GM21390 (cell line): ENCODE data around the gene PLEKHH3.

Experiments used
- ATAC-seq: cut with Tn5 transposase; IDR thresholded peaks from one replicate; pipeline ENCODE4 v1.9.1; 2021; ENCODE audit not compliant: unreplicated experiment

The PLEKHH3 gene

DNA sequence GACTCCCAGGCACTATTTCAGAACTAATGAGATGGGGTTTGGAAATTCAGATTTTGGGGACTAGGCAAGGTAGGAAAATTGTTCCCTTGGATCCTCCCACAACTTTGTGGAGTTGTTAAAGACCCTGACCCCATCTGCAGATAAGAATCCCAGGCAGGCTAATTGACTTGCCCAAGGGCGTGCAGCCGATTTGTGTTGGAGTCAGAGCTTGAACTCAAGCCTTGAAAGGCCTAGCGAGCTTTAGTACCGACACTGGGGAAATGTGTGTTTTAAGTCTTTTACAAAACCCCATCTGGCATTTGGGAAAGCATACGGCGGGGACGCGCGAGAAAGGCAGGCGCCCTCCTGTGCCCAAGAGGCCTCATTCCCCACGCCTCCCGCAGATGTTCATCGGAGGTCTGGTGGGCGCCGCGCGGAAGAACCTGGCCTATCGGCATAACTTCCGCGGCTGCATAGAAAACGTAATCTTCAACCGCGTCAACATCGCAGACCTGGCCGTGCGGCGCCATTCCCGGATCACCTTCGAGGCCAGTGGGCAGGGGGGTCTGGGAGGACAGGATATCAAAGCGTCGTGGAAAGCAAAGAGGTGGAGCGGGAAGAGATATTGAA is 9.8 kb upstream of the PLEKHH3 start:
- no peak for ATAC-seq

DNA sequence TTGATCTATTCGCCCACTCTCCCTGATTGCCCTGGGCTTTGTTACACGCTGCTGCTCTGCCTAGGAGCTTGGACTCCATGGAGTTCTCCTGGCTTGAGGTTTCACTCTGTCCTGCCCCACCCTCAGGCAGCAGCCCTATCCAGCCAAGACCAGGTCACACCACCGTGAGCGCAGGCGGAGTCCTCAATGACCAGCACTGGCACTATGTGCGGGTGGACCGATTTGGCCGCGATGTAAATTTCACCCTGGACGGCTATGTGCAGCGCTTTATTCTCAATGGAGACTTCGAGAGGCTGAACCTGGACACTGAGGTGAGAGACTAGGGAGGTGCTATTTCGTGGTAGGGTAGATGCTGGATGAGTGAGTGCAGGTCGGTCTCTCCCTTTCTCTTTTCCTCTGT is 9.0 kb upstream of the PLEKHH3 start:
- ATAC-seq: no peak

DNA sequence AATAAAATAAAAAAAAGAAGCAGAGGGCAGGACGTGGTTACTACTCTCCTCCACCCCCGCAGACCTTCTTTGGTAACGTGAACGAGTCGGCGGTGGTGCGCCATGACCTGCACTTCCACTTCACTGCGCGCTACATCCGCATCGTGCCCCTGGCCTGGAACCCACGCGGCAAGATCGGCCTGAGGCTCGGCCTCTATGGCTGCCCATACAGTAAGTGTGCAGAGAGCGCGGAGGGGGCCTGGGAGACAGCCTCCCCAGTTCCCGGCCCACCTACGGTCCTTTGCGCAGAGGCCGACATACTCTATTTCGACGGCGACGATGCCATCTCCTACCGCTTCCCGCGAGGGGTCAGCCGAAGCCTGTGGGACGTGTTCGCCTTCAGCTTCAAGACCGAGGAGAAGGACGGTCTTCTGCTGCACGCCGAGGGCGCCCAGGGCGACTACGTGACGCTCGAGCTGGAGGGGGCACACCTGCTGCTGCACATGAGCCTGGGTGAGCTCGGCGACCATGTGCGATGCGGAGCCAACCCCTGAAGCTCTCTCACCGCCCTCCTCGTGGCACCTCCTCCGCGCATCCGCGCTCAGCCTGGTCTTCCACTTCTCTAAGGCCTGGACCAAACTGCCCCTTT is 8.2 kb upstream of the PLEKHH3 start:
- no peak for ATAC-seq

DNA sequence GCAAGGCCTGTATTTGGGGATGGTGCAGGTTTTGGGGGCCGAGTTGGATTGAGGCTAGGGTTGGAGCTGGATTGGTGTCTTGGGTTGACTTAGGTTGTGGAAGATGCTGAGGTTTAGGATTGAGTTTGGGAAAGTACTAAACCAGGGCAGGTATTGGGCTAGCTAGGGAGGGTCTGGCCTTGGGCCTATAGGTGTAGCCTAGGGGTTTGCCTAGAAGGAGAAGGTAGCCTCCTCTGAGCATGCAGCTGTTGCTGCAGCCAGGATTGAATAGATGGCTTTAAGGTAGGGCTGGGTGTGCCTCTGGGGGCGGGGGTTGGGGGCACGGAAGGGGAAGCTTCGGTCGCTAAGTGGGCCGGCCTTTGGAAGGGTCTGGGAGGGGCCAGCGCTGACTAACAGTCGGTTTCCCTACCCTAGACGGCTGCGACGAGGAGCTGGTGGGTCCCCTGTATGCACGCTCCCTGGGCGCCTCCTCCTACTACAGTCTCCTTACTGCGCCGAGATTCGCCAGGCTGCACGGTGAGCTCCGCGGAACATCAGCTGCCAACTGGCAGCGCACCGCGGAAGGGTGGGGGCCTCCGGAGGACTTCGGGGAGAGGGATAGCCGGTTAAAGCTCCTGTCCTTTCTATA is 6.7 kb upstream of the PLEKHH3 start:
- ATAC-seq: no peak

DNA sequence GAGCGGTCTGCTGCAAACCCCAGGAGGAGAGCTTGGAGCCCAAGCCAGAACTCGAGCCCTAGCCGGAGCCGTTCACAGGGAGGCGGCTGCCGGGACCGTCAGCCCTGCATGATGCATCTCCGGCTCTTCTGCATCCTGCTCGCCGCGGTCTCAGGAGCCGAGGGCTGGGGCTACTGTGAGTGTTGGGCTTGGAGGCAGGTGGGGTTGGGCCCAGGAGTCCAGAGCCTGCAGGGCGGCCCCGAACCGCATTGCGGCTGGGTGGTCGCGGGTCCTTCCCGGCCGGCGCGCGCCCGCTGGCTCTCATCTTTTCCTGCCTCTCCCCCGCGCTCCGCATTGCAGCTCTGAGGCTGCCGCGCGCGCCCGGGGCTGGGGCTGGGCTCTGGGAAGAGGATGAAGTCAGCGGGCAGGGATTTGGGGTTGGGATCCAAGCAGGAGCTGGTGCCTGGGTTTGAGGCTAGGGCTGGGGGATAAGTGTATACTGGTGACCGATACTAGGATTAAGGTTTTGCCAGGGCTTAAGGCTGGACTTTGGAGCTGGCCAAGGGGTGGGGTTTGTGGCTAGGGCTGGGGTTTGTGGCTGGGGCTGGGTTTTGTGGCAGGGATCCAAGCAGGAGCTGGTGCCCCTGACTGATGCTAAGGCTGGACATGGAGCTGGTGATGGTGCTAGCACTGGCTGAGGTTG is 6.1 kb upstream of the PLEKHH3 start:
- no peak for ATAC-seq

DNA sequence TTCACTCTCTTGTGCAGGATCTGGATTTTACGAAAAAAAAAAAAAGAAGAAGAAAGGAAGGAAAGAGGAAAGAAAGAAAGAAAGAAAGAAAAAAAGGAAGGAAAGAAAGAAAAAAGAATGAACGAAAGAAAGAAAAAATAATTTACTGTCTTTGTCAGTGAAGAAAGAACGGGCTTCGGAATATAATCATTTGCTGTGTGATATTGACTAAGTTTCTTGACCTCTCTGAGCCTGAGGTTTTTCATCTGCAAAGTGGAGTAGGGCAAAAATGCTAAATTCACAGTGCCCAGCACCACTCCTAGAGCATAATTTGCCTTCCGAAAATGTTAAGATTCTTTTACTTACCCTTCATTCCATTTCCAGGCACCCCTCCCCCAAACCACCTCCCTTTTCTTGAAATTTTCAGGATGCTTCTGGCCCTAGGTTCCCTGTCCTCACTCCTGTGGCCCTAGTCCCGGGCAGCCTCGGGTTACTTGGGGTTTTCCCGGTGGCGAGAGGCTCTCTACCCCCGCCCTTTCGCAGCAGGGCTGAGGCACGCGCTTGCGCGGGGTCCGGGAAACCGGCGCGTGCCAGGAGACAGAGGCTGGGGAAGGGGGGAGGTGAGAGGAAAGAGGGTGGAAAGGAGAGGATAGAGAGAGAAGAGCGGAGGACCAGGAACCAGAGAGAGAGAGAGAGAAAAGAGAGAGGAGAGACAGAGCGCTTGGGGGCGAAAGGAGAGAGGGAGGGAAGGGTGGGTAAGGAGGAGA is 5.4 kb upstream of the PLEKHH3 start, which contains the start of gene CNTNAP1:
TSS of gene CNTNAP1 (plus strand) at position 556 of the 746 bp plus-strand sequence. CDS start 299 bp downstream, outside the sequence.
- ATAC-seq: no peak

DNA sequence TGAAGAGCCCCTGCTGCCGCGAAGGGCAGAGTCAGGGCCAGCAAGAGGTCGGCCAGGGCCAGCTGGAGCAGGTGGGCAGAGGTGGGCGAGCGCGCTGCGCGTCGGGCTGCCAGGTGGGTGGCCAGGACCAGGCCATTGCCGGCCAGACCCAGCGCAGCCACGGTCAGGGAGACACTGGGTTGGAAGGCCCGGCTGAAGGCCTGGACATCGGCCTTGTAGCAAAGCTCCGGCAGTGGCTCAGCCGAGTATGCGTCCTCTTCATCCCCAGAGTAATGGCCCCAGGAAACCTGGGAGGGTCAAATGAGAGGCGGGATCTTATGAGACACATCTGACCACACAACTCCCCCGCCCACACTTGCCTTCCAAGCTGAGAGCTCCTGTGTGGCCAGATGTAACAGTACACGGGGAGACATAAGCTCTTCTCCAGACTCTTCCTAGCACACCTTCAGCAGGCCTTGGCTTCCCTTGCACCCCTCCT is 3.6 kb upstream of the PLEKHH3 start:
- no peak for ATAC-seq

DNA sequence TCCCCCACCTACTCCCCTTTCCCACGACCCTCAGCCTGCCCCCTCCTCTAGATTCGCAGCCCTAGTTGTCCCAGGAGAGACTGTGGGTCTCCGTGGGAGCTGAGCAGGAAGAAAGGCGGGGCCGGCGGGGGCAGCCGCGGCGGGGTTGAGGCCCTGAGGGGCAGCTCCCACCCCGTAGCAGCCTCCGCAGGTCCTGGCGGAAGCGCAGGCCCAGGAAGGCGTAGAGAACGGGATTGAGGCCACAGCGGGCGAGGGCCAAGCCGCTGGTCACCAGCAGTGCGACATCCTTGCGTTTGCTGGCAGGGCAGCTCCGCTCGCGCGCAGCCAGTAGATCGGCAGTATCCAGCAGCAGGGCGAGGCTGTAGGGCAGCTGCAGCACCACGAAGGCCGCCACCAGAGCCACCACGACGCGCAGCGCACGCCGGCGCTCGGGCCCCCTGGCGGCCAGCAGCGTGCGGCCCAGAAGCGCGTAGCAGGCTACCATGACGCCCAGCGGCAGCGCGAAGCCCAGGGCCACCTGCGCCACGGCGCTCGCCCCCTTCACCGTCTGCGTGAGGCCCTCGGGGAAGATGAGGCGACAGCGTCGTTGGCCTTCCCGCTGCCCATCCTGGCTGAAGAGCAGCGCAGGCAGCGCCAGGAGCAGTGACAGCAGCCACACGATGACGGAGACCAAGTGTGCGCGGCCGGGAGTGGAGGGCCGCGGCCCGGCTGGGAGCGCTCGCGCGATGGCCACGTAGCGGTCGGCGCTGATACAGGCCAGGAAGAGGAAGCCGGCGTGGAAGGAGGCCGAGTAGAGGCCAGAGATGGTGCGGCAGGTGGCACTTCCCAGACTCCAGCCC is 2.9 kb upstream of the PLEKHH3 start:
- no peak for ATAC-seq

DNA sequence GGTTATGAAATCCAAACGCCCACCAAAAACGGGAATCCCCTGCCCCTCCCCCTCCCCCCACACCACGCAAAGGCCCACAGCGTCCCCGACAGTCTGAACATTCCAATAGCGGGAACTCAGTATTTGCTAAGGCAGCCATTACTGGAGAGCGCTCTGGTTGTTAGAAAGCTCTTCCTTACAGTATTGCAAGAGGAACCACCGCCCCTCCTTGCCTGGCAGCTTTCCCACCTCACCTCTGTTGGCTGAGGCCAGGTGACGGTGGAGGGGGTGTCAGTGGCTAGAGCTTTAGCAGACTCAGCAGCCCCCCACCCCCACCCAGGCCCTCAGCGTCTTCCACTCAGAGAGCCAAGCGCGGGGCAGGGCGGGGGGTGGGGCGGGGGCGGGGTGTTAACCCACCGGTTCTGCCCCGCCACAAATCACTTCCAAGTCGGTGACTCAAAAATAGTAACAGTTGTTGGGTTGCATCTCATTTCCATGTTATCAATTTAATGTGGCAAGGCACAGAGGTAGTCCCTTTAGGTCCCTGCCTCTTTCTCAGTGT is 2.2 kb upstream of the PLEKHH3 start:
- no peak for ATAC-seq

DNA sequence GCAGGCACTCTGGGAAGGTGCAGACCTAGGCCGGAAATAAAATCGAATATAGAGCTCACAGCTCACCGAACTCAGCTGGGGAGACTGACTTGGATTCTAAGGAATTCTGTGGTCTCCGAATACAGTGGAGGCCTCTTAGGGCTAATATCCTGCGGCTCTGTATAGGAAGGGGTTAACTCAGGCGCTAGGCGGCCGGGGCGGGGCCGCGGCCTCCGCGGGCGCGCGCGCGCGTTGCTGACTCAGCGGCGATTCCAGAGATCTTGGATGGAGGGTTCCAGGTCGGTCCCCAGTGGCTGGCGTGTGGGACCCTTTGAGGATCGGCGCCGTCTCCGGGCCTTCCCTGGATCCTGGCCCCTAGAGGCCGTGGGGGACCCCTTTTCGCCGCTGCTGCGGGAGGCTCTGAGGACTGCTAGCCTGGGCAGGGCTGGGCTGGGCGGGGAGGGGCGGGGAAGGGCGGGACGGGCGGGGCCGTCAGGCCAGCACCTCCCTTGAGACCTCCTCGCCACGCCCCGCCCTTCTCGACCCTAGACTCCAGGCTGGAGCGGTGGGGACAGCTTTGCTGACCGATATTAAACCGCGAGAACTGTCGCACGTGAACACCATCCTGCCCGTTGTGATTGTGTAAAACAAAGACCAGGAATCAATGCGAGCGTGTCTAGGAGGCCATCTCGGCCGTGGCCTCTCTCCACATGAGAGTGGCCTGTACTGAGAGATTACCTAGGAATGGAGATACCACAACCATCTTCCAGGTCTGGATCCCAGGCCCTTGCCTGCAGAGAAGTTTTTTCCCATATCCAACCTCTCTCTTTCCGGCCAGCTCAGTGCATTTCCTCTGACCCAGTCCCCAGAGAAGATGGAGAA is 1.4 kb upstream of the PLEKHH3 start:
- ATAC-seq: peak; percentile 25

DNA sequence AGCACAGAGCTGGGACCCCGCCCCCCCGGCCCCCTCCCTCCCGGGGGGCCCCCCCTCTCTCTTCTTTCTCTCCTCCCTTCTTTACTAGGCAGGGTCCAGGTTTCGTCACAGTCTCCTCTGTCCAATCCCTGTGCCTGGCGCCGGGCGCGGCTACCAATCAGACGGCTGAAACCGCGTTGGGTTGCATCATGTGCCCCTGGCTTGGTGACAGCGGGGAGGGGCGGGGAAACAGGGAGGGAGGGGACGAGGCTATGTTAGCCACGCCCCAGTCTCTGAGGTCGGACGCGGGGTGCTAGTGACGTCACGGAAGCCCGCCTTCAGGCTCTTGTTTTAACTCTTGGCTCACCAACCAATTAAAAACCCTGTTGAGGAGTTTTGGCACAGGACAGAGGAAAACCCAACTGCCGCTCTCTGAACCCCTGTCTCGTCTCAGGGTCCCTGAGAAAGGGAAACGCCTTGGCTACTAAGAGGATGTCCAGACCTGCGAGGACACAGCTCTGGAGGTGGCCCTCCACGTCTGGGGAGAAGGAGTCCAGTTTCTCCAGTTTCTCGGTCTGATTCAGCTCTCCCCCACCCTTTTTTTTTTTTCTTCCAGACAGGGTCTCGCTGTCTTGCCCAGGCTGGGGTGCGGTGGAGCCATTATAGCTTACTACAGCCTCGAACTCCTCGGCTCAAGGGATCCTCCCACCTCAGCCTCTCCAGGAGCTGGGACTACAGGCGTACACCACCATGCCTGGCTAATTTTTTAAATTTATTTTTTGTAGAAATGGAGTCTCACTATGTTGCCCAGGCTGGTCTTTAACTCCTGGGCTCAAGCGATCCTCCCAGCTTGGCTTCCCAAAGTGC is 441 bp upstream of the PLEKHH3 start:
- ATAC-seq: peak; percentile 55

DNA sequence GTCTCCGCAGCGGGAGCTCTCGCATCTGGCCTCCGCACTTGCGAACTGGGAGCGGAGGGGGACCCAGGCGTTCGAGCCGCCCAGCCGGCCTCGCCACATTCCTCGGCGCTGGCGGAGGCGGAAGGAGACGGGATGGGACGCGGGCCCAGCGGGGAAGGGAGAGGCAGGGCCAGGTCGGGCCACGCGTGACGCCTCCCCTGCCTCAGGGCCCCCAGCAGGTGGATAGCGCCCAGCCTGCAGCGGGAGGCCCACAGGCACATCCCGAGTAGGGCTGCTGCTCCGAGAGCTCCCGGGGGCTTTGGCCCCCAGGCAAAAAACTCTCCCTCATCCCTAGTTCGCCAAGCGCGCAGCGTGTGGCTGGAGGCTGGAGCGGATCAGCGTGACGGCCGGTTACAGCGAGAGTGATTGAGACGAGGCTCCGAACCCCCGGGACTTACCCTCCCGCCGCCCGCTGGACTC is 800 bp downstream of the PLEKHH3 start:
- ATAC-seq: no peak

DNA sequence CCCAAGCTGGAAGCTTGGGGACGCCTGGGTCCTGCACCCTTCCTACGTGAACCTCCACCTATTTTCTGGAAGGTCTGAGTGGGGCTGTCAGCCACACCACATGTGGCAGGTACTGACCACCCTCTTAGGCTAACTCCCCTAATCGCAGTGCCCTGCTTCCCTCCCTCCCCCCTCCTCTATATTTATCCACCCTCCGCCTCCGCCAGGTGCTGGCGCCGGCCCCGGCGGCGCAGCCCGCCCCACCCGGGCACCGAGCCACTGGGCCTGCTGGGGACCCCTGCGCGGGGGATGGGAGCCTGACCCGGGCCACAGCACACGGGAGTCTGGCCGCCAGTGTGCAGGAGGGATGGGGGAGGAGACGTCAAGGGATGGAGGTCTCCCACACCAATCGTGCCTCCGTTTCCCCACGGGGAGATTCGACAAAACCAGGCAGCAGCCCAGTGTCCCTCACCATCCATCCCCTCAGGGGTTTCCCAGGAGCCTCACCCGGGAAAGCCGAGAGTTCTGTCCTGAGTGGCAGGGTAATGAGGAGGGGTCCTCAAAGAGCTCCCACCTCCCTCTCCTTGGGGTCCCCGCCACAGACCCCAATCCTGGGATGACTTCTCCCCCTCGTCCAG is 1.3 kb downstream of the PLEKHH3 start:
- ATAC-seq: no peak

DNA sequence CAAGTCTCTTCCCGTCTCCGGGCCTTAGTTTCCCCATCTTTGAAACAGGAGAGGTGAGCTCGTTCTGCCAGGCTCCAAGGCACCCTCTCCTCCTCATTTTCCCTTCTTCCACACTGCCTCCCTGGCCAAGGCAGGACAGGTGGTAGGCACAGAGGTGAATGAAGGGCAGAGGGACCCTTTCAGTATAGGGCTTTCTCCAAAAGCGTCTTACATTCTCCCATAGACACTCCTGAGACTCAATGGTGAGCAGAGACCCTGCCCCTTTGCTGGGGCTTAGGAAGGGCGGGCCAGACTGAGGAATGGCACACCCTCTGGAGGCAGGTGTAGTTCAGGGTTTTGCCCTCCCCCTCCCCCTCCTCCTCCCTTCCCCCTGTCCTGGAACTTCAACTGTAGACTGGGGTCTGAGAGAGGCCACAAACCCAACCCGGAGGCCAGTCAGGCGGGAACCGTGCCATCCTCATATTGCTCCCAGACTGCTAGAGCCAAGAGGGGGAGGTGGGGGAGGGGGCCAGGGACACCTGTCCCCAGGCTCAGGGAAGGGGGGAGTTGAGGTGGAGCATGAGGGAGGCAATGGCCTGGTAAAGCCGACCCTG is 1.9 kb downstream of the PLEKHH3 start:
- no peak for ATAC-seq

DNA sequence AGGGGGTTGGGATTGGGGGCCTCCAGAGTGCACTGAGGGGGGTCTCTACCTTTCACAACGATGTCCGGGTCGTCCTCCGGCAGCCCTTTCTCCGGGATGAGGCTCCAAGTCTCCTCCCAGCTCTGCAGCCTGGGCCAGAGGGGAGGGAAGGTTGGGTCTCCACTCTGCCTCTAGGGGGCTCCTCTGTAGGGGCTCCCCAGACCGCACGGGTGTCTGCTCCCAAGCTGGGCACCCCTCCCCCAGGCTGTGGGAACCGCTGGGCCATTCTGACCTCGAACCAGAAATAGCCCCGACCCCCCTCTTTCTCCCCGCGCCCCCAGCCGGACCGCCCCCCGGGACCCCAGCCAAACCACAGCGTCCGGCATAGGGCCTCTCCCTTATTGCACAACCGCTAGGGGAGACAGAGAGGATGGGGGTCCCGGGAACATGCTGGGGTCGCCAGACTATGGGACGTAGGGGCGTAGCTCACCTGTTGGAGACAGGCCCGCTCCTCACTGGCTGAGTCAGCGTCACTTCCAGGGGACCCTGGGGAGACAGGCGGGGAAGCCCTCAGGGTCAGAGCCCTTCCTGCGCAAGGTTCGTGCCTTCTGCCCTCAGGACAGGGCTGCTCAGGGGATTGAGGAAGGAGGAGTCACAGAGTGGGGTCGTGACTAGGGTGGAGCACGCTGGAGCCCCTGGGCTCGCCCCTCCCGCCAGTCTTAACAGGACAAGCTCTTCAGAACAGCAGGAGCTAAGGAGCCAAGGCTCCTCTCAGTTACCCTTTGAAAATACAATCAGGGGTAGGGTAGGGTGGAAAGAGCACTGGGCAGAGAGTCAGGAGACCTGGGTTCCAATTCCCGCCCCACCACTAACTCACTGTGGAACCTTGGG is 2.7 kb downstream of the PLEKHH3 start:
- no peak for ATAC-seq

DNA sequence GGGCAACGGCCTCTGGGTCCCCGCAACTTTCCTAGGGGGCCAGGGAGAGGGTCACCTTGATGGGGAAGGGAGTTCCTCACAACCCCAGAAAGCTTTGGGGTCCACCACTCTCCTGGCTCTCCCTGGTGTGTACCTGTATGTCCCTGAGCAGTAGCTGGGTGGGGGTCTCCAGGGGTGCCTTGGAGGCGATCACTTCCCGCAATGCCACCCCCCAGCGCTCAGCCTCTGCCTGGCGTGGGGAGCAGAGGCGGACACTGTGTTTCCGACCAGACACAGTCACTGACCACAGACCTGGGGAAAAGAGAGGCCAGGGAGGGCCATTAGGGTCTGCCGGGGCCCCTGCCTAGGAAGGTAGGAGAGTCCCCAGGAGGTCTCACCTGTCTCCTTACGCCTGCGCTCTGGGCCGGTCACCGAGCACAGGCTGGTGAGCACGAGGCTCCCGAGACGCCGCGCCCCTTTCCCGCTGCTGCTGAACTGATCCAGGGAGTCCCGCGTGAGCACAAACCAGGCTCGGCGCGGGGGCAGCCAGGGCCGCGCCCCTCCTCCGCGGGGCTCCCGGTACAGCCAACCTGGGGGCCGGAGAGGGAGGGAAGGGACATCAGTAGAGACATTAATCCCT is 3.4 kb downstream of the PLEKHH3 start:
- no peak for ATAC-seq
